Activated naive CD8-positive, alpha-beta T cell treated with anti-CD3 and anti-CD28 coated beads, Interleukin-2, amount 50 U/mL, for 16 hours (primary cell): ENCODE data around the gene GATAD2B.
"Not testable (repeated sequence)": the region's sequence is repeated elsewhere in the genome, so short reads cannot be mapped to it uniquely, and the experiment has no call there.

Experiments used
- DNase-seq: peaks from one replicate; pipeline ENCODE4 v3.0.0-alpha.2; 2020; ENCODE audit warnings: low read depth, low spot score

Gene GATAD2B

DNA sequence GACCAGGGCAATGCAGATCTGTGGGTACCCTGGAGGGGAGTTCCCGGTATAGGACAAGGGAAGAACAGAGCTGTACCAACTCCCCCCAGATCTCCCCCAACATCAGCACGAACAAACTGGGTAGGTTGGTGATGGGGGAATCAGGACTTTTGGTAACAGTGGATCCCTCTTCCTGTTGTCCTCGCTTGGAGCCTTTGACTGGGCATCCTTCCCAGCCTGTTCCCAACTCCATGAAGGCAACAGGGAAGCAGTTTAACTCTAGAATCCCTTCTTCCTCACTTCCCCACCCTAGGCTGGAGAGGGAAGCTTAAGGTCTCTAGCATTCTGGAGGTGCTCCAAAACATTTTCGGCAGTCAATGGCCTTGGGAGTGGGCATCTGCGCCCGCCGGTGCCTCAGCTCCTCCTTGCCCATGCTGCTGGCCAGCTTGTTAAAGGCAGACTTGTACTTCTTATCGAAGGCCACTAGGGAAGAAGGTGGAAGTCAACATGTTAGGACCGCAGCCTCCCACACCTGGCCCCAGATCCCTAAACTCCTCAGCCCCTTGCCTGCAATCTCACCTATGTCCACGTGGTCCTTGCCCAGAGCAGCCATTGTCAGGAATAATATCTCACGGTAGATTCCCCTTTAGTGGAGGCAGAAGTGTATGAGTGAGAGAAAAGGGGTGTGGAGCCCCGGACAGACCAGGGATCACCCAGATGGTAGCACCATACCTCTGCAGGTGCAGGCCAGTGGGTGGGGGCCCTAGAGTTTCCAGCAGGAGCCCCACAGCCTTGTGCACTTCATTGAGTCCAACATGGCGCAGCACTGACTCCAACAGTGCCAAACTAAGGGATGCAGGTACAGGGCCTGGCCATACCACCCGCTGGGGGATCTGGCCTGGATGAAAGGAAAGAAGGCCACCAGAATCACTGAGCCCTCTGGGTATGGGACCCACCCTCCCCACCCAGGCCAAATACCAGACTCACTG is 7.5 kb upstream of the GATAD2B start:
- no peak for DNase-seq

DNA sequence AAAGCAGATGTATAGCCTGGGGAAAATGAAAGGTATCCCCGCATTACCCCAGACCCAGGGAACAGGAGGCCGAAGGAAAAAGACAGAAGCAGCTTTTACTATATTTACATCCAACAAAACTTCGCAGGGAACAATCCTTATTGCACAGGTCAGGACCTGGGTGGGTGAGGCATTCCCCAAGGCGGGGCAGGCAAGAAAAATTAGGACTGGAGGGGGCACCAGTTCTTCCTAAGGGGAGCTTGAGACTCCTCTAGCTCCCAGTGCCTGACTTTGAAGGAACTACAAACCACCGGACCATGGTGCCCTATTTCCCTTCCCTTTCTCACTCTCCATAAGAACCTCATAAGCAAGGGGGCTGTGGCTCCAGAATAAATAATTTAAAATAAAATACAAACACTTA is 6.7 kb upstream of the GATAD2B start:
- no peak for DNase-seq

DNA sequence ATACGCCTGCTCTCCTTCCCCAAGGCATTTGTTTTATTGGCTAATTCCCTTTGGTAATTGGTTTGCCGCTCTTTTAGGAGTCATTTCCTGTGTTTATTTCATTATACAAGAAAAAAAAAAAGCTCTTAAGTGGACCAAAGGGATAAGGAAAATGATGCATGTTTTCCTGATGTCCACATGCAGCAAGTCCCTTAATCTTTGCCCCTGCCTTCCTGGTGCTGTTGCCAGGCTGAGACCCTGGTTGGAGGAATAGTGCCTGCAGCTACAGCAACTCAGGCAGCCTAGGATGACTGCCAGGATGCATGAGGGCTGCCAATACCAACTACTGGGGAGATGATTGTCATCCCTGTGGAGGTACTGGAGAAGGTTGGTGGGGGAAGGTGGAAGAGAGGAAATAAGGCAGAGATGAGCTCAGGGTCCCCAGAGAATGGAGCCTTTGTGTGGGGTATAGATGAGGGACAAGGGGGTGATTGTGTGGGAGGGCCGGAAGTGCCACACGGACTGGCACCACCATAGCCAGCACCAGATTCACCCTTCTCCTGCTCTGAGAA is 6.1 kb upstream of the GATAD2B start:
- DNase-seq: no peak

DNA sequence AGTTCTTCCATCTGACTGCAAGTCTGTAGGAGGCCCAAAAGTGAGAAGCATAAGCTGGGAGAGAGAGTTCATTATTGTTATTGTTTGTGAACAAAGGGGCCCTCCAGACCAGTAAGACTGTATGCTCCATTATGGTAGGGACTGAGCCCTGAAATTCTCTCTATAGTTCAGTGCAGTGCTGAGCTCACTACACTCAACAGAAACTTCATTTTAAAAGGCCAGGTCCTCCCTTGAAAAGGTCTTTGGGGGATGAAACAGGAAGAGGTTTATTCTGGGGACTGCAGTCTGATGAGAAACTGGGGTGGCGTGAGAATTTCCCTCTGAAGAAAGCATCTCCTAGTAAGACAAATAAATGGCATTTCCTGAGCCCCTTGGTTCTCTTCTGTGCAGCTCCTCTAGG is 5.5 kb upstream of the GATAD2B start:
- no peak for DNase-seq

DNA sequence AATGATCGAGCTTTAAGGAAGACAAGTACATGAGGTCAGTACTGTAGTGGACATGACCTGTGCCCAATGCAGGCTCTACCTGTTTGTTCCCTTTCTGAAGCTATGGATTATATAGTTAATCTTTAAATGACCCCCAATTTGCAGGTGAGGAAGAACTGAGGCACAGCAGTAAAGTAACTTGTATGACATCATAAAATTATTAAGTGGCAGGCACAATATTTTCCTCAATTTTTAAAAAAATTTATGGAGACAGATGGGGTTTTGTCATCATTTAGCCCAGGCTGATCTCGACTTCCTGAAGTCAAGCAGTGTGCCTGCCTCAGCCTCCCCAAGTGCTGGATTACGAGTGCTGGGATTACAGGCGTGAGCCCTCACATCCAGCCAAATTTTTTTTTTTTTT is 3.6 kb upstream of the GATAD2B start:
- DNase-seq: no peak

DNA sequence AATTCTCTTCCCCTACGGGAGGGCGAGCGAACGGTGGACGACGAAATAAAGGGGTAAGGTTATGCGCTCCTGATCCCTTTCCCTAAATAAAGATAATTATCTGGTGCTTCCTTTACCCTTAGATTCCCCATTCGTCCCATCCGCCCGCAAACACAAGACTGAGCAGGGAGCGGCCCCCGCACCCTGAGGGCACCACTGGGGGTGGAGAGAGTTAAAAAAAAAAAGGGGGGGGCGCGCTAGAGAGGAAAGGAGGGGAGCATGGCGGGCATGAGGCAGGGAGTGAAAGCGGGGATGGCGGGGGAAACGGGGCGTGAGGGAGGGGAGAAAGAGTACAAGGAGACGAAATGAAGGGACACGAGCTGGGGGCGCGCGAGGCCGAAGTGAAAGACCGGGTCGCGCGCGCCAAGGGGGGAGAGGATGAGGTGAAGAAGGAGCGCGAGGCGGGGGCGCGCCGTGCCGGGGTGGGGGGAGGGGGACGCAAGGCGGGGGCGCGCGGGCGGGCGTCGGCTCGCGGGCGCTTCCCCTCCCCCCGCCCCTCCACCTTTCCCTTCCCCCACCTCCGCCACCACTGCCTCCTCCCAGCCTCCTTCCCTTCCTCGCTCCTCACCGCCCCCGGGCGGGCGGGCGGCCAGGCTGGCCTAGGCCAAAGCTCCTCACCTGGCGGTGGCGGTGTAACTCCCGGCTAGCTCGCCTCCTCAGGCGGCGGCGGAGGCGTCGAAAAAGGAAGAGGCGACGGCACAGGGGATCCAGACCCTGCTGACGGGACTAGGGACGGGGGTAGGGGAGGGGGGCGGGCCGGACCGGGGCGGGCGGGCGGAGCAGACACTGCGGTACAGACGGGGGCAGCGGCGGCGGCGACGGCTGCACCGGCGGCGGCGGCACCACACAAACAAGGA is 448 bp downstream of the GATAD2B start:
- DNase-seq: peak; percentile 40

GRCh38 chr1:153921803-153922075 is 1.0 kb downstream of the GATAD2B start:
- DNase-seq: no peak

GRCh38 chr1:153921080-153921802 is 1.5 kb downstream of the GATAD2B start:
- no peak for DNase-seq

DNA sequence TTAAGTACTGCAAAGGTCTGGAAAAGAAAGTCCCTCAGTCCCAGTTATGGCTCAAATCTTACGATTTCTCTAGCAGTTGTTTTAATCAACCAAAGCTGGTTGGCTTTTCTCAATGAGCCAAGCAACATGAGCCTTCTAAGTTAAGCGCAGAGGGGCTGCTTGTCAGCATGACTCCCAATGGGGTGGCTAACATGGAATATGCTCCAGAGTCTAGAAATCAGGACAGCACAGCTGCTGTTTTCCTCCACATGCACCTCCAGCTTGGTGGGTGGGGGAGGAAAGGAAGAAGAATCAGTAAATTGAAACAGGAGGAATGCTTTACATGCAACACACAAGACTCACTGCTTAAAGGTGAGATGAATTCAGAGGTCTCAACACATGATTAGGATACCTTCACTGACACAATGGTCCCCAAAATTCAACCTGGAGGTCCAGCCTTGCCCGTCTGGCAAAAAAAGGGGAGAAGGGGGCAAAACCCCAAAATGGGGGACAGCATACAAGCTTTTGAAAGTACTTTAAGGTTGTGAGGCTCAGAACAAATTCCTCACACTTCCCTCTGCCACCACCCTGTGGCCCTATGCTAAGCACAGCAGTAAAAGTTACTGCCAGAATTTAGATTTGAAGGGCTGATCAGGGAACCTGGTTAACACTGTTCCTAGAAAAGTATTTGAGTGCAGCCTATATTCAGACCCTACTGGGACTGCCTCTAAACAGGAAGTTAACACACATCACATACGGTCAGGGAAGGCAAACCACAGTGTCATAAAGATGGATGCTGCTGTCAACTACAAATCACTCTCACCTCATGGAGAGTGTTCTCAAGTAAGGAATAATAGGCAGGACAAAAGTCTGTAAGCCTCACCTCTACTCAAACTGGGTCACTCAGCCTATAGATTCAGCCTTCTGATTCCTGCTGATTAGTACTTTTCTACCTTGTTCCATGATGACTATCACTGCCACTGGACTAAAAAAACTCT is 2.6 kb downstream of the GATAD2B start:
- no peak for DNase-seq

- DNase-seq: no peak
Measured at GRCh38 chr1:153916297-153916696, 6.5 kb downstream of the GATAD2B start.

DNA sequence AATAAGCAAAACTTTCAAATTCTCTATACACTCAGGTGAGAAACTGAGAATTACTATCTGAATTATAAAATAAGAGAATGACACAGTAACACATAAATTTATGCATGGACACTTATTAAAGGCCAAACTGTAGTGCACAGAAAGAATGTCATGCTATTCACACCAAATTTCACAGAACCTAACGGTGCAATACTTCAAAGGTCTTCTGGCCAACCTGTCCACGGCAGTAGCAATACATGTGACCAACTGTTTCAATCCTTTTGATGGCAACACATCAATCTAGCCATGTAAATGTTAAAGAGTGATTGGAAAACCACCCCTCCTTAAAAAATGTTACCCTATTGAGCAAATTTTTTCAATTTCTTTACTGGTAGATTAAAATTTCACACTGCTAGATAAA is 10.4 kb downstream of the GATAD2B start:
- DNase-seq: no peak

DNA sequence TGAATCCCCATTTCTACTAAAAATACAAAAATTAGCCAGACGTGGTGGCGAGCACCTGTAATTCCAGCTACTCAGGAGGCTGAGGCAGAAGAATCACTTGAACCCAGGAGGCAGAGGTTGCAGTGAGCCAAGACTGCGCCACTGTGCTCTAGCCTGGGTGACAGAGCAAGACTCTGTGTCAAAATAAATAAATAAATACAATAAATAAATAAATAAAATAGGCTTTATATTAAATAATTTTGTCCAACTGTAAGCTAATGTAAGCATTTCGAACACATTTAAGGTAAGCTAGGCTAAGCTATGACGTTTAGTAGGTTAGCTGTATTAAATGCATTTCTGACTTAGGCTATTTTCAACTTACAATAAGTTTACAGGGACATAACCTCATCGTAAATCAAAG is 12.2 kb downstream of the GATAD2B start:
- DNase-seq: not testable (repeated sequence)

GRCh38 chr1:153908071-153908470 is 14.7 kb downstream of the GATAD2B start:
- DNase-seq: no peak

DNA sequence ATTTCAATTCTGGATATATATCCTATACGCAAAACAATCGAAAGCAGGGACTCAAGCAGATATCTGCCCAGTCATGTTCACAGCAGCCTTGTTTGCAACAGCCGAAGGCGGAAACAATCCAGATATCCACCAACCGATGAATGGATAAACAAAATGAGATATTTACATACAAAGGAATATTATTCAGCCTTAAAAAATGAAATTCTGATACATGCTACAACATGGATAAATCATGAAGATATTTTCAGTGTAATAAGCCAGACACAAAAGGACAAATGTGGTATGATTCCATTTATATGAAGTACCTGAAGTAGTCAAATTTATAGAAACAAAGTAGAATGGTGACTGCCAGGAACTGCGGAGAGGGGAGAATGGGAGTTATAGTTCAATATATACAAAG is 15.6 kb downstream of the GATAD2B start:
- no peak for DNase-seq

- DNase-seq: no peak
Measured at GRCh38 chr1:153906396-153906795, 16.4 kb downstream of the GATAD2B start.

GRCh38 chr1:153905908-153906307 is 16.9 kb downstream of the GATAD2B start:
- not testable (repeated sequence) for DNase-seq

- no peak for DNase-seq
Measured at GRCh38 chr1:153903841-153904455, 18.8 kb downstream of the GATAD2B start.

GRCh38 chr1:153899509-153899908 is 23.3 kb downstream of the GATAD2B start:
- DNase-seq: no peak

DNA sequence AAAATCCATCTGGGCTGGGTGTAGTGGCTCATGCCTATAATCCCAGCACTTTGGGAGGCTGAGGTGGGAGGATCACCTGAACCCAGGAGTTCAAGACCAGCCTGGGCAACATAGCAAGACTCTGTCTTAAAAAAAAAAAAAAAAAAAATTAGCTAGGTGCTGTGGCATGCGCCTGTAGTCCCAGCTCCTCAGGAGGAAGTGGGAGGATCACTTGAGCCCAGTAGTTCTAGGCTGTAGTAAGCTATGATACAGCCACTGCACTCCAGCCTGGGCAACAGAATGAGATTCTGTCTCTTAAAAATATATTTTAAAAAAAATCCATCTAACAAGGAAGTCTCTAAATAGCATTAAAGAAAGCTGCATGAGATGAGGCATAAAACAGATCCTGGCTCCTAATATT is 26.9 kb downstream of the GATAD2B start:
- not testable (repeated sequence) for DNase-seq

DNA sequence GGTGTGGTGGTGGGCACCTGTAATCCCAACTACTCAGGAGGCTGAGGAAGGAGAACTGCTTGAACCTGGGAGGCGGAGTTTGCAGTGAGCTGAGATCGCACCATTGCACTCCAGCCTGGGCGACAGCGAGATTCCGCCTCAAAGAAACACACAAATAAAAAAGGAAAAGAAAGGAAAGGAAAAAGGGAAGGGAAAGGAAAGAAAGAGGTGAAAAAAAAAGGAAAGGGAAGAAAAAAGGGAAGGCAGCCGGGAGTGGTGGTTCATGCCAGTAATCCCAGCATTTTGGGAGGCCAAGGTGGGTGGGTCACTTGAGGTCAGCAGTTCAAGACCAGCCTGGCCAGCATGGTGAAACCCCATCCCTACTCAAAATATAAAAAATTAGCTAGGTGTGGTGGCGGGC is 31.7 kb downstream of the GATAD2B start:
- not testable (repeated sequence) for DNase-seq
